CD4-positive, alpha-beta T cell treated with Interleukin-15 for 1 hour (primary cell): ENCODE data around the gene ATXN7.

Experiments used
- DNase-seq: peaks from one replicate; pipeline ENCODE4 v3.0.0-alpha.2; 2020

Gene ATXN7

GRCh38 chr3:63934041-63934866 lies 70.6 kb downstream of the ATXN7 start:
- DNase-seq = peak; percentile 46

- DNase-seq = no peak
Measured at GRCh38 chr3:63936925-63937324, 73.3 kb downstream of the ATXN7 start.

GRCh38 chr3:63937661-63938651 lies 74.3 kb downstream of the ATXN7 start:
- DNase-seq = peak; percentile 54

GRCh38 chr3:63940389-63940757 lies 76.7 kb downstream of the ATXN7 start:
- DNase-seq = no peak

- no peak for DNase-seq
Measured at GRCh38 chr3:63942528-63942927, 78.9 kb downstream of the ATXN7 start.

- DNase-seq = no peak
Measured at GRCh38 chr3:63943678-63944077, 80.0 kb downstream of the ATXN7 start.

- DNase-seq = no peak
Measured at GRCh38 chr3:63945558-63946096, 82.0 kb downstream of the ATXN7 start.

GRCh38 chr3:63946753-63947152 lies 83.1 kb downstream of the ATXN7 start:
- no peak for DNase-seq

GRCh38 chr3:63947594-63947993 lies 83.9 kb downstream of the ATXN7 start:
- no peak for DNase-seq

GRCh38 chr3:63949005-63949404 lies 85.3 kb downstream of the ATXN7 start:
- no peak for DNase-seq

GRCh38 chr3:63950698-63951097 lies 87.0 kb downstream of the ATXN7 start:
- no peak for DNase-seq

GRCh38 chr3:63951492-63952247 lies 88.0 kb downstream of the ATXN7 start:
- no peak for DNase-seq

- no peak for DNase-seq
Measured at GRCh38 chr3:63952248-63952594, 88.6 kb downstream of the ATXN7 start.

GRCh38 chr3:63954182-63954581 lies 90.5 kb downstream of the ATXN7 start:
- no peak for DNase-seq

GRCh38 chr3:63955036-63955650 lies 91.5 kb downstream of the ATXN7 start:
- no peak for DNase-seq

- DNase-seq = no peak
Measured at GRCh38 chr3:63955830-63956545, 92.3 kb downstream of the ATXN7 start.

- no peak for DNase-seq
Measured at GRCh38 chr3:63959146-63959545, 95.5 kb downstream of the ATXN7 start.

GRCh38 chr3:63960048-63960711 lies 96.5 kb downstream of the ATXN7 start:
- no peak for DNase-seq

- DNase-seq = no peak
Measured at GRCh38 chr3:63961891-63962290, 98.2 kb downstream of the ATXN7 start.

- no peak for DNase-seq
Measured at GRCh38 chr3:63963496-63963895, 99.8 kb downstream of the ATXN7 start.
